ENCODE results near the gene ADIPOR2. TPM values are rescaled to one million over a fixed set of nuclear protein-coding genes. Genes with fewer than 3 reads are reported as not detected.
"Not testable (repeated sequence)": the region's sequence is repeated elsewhere in the genome, so short reads cannot be mapped to it uniquely, and the experiment has no call there.

The ADIPOR2 gene
- total RNA-seq, 1 donor from 2014 or later: 23.2 TPM

DNA sequence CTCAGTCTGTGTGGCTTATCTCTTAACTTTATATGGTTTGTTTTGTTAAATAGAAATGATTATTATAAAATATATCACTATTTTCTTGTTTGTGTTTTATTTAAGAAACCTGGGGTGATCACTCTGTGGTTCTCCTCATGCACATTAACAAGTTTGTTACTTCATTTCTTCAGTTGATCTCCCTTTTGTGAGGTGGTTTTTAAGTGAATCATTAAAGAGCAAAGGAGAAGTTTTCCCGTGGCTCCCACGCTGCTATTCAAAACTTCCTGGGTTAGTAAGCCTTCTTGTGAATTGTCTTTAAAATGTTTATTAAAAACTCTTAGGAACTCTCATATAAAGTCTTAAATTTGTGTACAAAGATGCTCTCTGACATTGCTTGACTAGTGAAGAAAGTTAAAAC lies 11.8 kb downstream of the ADIPOR2 start:
- no peak for DNase-seq (ENCODE audit: low spot score in 2 of 2)
- FAIRE-seq: no peak

DNA sequence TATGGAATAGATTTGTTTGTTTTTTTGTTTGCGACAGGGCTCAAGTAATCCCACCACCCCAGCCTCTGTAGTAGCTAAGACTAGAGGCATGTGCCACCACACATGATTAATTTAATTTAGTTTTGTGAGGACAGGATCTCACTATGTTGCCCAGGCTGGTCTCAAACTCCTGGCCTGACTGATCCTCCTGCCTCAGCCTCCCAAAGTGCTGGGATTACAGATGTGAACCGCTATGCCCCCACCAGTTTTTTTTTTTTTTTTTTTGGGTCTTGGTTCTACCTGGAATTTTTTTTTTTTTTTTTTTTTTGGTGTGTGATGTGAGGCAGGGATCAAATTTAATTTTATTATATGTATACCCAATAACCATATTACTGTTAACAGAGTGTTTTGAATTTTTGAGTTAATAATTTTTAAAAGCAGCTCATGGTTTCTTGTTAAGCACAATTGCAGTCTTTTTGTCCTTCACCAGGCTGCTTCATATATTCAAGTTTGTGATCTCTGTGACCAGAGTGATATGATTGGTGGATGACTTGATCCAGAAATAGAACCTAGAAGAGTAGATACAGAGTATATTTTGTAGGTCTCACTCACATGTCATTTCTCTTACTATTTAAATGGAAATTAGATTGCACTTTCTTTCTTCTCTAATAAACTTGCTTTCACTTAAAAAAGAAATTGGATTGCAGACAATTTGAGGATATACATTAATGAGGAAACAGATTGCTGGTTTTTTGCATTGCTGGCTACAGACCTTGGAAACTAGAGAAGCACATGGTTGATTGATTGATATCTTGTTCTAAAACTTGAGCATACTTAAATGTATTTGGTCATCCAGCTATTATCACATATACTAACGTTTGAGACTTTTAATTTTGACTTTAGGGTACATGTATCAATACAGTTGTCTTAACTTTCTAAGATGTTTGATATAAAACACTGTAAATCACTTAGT lies 13.2 kb downstream of the ADIPOR2 start:
- no peak for FAIRE-seq
- DNase-seq (ENCODE audit: low spot score in 2 of 2): no peak

DNA sequence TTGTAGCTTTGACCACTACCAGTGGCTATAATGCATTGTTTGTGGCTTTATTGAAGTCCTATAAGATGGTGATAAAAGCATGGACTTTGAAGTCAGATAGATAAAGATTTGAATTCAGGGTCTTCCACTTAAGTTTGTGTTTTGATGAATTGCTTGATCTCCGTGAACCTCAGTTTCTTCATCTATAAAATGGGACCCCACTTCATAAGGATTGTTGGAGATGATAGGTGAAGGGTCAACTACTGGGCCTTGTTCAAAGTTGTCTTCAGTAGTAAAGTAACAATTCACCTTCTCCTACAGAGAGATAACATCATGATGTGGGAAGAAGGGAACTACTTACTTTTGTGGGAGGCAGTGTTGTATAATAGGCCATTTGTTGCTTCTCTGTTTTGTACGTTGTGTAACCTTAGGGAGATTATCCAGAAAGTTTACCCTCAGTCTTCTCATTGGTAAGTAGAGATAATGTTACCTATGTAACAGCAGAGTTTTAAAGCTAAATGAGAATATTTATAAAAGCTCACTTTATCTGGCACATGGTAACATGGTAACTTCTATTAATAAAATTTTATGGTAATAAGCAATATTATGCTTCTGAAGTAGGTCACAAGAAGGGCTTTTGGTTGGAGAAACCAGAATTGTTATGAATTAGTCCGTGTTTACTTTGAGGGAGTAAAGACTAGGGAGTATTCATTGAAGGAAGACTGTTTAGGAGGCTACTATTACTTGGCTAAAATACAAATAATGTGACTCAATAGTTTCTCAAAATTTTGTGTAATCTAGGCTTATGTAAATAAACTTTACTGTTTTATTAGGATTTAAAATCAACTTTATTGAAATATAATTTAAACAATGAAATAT lies 15.1 kb downstream of the ADIPOR2 start:
- FAIRE-seq (no peak), DNase-seq (ENCODE audit: low spot score in 2 of 2) (no peak)

DNA sequence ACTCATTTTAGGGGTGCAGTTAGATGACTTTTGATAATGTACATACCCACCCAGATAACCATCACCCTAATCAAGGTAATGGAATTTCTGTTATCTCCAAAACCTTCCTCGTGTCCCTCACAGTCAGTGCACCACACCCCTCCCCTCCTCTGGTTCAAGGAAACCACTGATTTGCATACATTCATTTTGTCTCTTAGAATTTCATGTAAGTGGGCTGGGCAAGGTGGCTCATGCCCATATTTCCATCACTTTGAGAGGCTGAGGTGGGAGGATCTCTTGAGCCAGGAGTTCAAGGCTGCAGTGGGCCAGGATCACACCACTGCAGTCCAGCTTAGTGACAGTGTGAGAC lies 15.7 kb downstream of the ADIPOR2 start:
- DNase-seq (ENCODE audit: low spot score in 2 of 2) (no peak), FAIRE-seq (no peak)

DNA sequence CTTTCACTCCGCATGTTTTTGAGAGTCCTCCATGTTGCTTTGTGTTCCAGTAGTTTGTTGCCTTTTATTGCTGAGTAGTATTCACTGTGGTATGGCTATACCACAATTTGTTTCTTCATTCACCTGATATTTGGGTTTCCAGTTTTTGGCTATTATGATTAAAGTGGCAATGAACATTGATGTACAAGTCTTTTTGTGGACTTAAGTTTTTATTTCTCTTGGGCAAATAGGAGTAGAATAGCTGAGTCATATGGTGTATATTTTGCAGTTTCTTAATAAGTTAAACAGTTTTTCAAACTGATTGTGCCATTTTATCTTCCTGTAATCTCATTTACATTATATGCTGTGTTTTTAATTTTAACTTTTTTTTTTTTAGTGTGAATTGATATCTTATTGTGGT lies 16.2 kb downstream of the ADIPOR2 start:
- FAIRE-seq (peak; percentile 24), DNase-seq (ENCODE audit: low spot score in 2 of 2) (no peak)

DNA sequence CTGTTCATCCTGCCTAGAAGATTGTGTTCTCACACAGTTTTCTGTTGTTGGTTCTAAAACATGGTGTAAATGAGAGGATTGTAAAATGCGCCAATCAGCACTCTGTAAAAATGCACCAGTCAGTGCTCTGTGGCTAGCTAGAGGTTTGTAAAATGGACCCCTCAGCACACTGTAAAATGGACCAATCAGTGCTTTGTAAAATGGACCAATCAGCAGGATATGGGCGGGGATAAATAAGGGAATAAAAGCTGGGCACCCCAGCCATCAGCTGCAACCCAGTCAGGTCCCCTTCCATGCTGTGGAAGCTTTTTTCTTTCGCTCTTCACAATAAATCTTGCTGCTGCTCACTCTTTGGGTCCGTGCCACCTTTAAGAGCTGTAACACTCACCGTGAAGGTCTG lies 19.1 kb downstream of the ADIPOR2 start:
- FAIRE-seq; DNase-seq (ENCODE audit: low spot score in 2 of 2): not testable (repeated sequence)

DNA sequence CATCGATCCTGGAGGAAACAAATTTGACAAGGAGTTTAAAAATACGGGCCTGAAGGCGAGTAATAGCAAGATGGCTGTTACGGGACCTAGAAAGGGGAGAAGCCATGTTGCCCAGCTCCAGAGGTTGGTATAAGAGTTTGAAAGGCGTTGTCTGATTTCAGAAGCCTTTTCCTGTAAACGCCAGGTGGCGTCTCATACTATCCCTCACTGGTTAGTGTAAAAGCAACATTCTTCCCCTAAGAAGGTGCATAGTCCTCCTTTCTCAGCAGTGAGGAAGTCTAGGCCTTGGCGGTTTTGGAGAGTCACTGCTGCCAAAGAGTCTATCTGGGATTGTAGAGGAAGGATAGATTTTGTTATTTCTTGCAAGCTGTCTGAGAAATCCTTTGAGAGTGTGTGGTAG lies 20.0 kb downstream of the ADIPOR2 start:
- FAIRE-seq; DNase-seq (ENCODE audit: low spot score in 2 of 2): not testable (repeated sequence)

DNA sequence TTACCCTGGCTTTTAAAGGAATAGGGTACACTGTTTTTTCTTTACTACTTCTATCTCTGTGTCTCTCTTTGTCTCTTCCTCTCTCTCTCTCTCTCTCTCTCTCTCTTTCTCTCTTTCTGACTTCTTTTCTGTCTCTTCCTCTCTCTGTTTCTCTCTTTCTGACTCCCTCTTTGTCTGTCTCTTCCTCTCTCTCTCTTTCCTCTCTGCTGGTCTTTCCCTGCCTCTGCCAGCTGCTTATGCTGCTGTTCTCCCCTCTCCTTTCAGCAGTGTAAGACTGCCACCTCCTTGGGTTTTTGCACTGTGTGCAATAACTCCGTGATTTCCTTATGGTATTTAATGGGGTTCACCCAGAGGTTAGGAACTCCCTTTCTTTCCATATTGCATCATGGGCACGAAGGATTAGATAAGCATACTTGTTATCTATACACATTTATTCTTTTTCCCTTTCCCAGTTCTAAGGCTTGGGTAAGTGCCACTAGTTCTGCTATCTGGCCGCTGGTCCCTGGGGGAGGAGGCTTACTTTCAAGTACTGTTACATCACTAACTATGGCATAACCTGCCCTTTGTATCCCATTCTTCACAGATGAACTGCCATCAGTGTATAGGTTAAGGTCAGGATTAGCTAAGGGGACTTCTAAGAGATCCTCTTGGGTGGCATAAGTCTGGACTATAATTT lies 20.8 kb downstream of the ADIPOR2 start:
- FAIRE-seq; DNase-seq (ENCODE audit: low spot score in 2 of 2): not testable (repeated sequence)

DNA sequence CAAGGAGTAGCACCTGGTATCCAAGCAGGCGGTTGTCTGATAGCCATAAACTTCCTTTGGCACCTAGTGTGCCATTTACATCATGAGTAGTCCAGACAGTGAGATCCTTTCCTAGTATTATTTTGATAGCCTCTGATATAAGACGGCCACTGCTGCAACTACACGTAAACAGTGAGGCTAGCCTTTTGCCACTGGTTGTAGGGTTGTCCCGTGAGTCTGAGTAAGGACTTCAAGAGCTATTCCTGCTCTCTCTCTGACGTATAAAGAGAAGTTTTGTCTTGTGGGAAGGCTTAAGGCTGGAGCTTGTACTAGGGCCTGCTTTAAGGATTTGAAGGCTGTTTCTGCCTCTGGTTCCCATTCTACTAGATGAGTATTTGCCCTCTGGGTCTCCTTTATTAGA lies 21.4 kb downstream of the ADIPOR2 start:
- FAIRE-seq; DNase-seq (ENCODE audit: low spot score in 2 of 2): not testable (repeated sequence)

DNA sequence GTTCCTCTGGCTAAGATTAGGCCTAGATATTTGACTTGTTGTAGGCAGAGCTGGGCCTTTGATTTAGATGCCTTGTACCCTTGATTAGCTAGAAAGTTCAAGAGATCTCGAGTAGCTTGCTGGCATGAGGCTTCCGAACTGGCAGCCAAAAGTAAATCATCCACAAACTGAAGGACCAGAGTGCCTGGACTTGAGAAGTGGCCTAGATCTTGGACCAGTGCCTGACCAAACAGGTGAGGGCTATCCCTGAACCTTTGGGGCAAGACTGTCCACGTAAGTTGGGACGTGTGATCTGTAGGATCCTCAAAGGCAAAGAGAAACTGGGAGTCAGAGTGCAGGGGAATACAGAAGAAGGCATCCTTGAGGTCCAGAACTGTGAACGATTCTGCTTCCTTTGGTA lies 22.0 kb downstream of the ADIPOR2 start:
- DNase-seq (ENCODE audit: low spot score in 2 of 2); FAIRE-seq: not testable (repeated sequence)

DNA sequence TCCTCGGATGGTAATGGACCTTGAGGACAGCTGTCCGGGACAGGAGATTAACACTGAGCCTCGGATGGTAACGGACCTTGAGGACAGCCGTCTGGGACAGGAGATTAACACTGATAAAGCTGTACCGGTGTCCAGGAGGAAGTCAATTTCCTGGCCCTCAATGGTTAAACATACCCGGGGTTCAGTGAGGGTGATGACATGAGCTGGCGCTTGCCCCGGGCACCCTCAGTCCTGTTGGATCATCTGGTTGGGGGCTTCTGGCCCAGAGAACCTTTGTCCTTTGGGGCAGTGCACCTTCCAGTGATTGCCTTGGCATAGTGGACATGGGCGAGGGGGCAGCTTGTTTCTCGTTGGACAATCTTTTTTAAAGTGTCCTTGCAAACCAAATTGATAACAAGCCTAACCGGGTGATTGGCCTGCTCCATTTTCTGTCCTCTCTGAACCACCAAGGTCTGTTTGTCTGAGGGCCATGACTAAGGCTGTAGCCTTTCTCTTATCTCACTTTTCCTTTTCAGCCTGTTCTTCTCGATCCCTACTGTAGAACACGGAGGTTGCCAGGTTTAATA lies 23.0 kb downstream of the ADIPOR2 start:
- not testable (repeated sequence) for DNase-seq (ENCODE audit: low spot score in 2 of 2); FAIRE-seq

DNA sequence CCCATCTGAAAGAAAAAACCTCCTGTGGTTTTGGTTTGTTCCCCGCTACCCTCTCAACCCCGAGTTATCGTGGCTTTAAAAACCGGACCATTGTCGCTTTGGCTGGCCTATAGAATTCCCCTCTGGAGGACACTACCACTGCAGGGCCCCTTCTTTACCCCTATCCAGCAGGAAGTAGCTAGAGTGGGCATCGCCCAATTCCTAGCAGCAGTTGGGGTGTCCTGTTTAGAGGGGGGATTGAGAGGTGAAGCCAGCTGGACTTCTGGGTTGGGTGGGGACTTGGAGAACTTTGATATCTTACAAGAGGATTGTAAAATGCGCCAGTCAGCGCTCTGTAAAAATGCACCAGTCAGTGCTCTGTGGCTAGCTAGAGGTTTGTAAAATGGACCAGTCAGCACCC lies 24.6 kb downstream of the ADIPOR2 start:
- FAIRE-seq; DNase-seq (ENCODE audit: low spot score in 2 of 2): not testable (repeated sequence)

DNA sequence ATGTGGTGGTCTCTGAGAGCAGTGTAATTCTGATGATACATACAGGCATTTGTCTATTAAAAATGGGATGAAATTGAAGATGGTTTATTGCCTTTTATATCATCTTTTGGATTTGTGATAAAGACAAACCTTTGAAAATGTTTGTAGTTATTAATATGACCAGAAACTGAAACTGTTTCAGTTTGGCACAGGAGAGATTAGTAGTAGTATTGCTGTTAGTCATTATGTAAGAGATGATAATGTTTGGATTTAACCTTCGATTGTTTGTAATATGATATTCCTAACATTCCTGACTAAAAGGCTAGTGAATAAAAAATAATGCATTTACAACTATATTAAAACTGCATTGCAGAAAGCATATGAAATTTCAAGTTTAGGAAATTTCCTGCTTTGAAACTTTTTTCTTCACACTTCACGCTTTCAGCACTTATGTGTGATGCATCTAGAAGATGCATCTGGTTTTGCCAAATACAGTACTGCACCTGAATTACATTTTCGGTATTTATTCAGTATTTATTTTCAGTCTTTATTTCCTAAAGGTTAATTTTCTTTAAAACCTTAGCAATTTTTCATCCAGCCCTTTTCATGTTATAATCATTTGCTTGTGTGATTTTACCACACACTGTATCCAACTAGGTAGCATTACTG lies 25.5 kb downstream of the ADIPOR2 start:
- DNase-seq (ENCODE audit: low spot score in 2 of 2) (no peak), FAIRE-seq (no peak)

DNA sequence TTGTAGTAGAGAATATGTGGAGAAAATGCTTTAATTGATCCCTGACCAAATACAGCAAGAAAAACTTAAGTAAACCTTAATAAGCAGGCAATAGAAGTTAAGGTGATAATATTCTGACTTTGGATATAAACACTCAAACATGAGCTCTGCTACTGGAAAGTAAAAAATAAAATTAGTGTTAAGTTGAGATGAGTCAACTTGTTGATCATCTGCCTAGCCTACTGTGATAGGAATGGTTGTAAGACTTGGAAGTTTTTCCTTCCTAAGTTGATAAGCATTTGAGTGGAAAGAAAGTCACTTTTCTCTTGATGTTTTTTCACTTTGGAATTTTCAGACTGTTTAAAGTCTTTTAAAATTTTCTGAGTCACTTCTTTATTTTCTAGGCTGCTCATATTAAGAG lies 26.0 kb downstream of the ADIPOR2 start:
- FAIRE-seq (no peak), DNase-seq (ENCODE audit: low spot score in 2 of 2) (no peak)

DNA sequence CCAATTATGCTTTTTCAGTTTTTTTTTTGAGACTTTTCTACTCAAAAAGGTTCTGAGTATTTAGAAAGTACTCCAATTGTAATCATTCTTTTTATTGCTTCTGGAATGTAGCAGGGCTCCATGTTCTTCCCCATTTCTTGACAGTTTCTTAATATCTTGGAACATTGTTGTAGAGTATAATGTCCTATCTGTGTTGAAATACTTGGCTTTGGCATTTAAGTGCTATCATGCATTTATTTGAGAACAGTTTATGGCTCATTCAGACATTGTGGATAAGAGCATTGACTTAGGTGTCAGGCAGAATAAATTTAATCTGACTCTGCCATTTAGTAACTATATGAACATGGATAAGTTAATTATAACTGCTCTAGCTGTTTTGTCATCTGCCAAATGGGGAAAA lies 28.3 kb downstream of the ADIPOR2 start:
- no peak for FAIRE-seq
- no peak for DNase-seq (ENCODE audit: low spot score in 2 of 2)

DNA sequence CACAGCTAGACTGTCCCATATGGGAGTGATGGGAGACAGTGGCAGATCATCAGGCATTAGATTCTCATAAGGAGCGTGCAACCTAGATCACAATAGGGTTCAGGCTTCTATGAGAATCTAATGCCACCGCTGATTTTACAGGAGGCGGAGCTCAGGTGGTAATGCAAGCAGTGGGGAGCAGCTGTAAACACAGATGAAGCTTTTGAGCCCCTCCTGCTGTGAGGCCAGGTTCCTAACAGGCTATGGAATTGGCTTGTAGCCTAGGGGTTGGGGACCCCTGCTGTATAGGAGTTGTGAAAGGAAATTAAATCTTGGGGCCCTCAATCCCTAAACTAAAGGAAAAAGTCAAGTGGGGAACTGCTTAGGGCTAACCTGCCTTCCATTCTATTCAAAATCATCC lies 29.6 kb downstream of the ADIPOR2 start:
- no peak for DNase-seq (ENCODE audit: low spot score in 2 of 2)
- FAIRE-seq: no peak

DNA sequence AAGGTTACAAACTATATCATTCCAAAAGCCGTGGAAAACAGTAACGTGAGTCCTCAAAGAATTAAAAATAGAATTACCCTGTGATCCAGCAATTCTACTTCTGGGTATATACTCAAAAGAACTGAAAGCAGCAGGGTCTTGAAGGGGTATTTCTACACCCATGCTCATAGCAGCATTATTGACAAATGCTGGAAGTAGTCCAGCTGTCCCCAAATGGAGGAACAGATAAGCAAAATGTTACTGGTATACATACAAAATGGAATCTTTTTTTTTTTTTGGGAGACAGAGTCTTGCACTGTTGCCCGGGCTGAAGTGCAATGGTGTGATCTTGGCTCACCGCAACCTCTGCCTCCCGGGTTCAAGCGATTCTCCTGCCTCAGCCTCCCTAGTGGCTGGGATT lies 32.9 kb downstream of the ADIPOR2 start:
- DNase-seq (ENCODE audit: low spot score in 2 of 2) (no peak), FAIRE-seq (no peak)

DNA sequence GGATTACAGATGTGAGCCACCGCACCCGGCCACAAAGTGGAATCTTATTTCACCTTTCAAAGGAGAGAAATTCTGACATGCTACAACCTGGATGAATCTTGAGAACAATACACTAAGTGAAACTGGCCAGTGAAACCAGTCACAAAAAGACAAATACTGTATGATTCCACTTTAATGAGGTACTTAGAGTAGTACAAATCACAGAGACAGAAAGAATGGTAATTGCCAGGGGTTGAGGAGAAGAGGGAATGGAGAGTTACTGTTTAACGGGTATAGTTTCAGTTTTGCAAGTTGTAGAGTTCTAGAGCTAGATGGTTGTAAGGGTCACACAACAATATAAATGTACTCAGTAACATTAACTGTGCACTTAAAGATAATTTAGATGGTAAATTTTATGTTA lies 33.4 kb downstream of the ADIPOR2 start:
- DNase-seq (ENCODE audit: low spot score in 2 of 2) (no peak), FAIRE-seq (no peak)

DNA sequence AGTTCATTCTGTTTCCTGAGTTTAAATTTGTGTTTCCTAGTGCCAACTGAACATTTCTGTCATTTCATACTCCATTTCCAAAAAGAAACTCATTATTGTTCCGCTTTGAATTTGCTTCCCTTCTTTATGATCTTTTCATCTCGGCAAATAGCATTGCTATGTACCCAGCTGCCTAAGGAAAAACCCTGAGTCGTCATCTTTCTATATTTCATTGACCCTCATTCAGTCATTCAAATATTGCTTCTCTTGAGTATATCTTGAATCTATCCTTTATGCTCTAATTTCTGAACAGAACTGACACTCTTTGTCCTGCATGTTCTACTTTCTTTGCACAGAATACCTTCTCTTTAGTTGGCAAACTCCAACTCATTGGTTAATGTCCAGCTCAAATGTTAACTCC lies 35.9 kb downstream of the ADIPOR2 start:
- DNase-seq (ENCODE audit: low spot score in 2 of 2): no peak
- FAIRE-seq: no peak

DNA sequence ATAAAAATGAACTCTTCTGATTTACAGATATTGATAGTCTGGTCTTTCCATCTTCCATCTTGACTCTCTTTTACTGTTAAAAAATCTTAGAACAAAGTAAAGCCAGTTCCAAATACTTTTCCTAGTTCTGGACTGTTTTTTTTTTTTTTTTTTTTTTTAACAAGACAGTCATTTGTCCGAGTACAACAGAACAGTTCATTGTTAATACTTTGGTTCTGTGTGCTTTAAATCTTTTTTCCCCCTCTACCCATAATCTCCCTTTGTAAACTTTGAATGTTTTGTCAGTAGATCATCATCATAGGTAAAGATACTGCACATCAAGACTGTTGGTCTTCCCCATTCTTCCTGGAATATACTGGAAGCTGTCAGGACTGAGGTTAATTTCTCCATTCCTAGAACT lies 38.0 kb downstream of the ADIPOR2 start:
- DNase-seq (ENCODE audit: low spot score in 2 of 2): no peak
- FAIRE-seq: peak; percentile 23
